Effector memory CD8-positive, alpha-beta T cell (primary cell): ENCODE measurements around the gene ARHGEF26.
"Not testable (repeated sequence)": the region's sequence is repeated elsewhere in the genome, so short reads cannot be mapped to it uniquely, and the experiment has no call there.

ENCODE experiments used
- ATAC-seq: fragments of 150-1000 bp; cut with Tn5 transposase; replicated peaks from 2 replicates; pipeline ENCODE4 v1.10.0; 2021; ENCODE audit warnings: mild to moderate bottlenecking, moderate library complexity
- DNase-seq, 3 experiments: peaks; one replicate each; pipeline ENCODE4 v3.0.0; 2021
- H3K27ac Mint-ChIP-seq, 2 donors: one replicate each; pipeline ENCODE4 v1.8.0; 2022; ENCODE audit warnings: mild to moderate bottlenecking in 2 of 2, mixed read lengths in 2 of 2, moderate library complexity in 2 of 2
- H3K27me3 Mint-ChIP-seq, 2 donors: one replicate each; pipeline ENCODE4 v1.8.0; 2022; ENCODE audit warnings: mixed read lengths in 2 of 2
- H3K36me3 Mint-ChIP-seq: one replicate; pipeline ENCODE4 v1.8.0; 2022; ENCODE audit warnings: mild to moderate bottlenecking, moderate library complexity, mixed read lengths; ENCODE audit not compliant: insufficient read depth
- H3K4me1 Mint-ChIP-seq, 2 donors: one replicate each; pipeline ENCODE4 v1.8.0; 2022; ENCODE audit warnings: low read depth in 2 of 2, mixed read lengths in 2 of 2
- H3K4me3 Mint-ChIP-seq, 2 donors: one replicate each; pipeline ENCODE4 v1.8.0; 2022; ENCODE audit warnings: mild to moderate bottlenecking in 2 of 2, mixed read lengths in 2 of 2, moderate library complexity in 2 of 2
- H3K9me3 Mint-ChIP-seq, 2 donors: one replicate each; pipeline ENCODE4 v1.8.0; 2022; ENCODE audit warnings: mixed read lengths in 2 of 2
- total RNA-seq, 9 experiments: gene quantifications; one replicate each; lab custom pipeline; 2026; lab: John Stamatoyannopoulos, UW

ARHGEF26 gene
- 0.07 to 1.3 (median 0.19) reads per million in 9 experiments for total RNA-seq

- Mint-ChIP-seq H3K27ac (no peak within 1 kb of the TSS), H3K27me3 (peaks cover 70 to 78% of the 10 kb centered on the region in 2 donors), H3K36me3 (peaks cover 4% of the 10 kb centered on the region), H3K4me3 (peak within 1 kb of the TSS; percentile 64 to 71), H3K9me3 (no peaks in the 10 kb centered on the region), H3K4me1 (peaks cover 16 to 26% of the 10 kb centered on the region in 2 donors)
- ATAC-seq (peak; percentile 80), DNase-seq (peak; percentile 6 to 29 (median 19))
Measured at GRCh38 chr3:154120961-154121700, at the start of gene ARHGEF26. Gene ARHGEF26, plus strand, starts transcription at chr3:154121390. Its CDS starts 603 bp downstream, at chr3:154121993.

GRCh38 chr3:154074966-154075365, 46.2 kb upstream of the ARHGEF26 start:
- Mint-ChIP-seq H3K27me3 (no peaks in the 10 kb centered on the region), H3K9me3 (peaks cover 0 to 2% of the 10 kb centered on the region in 2 donors), H3K36me3 (no peaks in the 10 kb centered on the region), H3K4me3 (no peak overlapping the region), H3K27ac (no peak overlapping the region), H3K4me1 (no peaks in the 10 kb centered on the region)
- no peak for ATAC-seq
- no peak for DNase-seq

GRCh38 chr3:154078672-154079071, 42.5 kb upstream of the ARHGEF26 start:
- Mint-ChIP-seq H3K27ac (no peak overlapping the region), H3K9me3 (peaks cover 0 to 2% of the 10 kb centered on the region in 2 donors), H3K36me3 (no peaks in the 10 kb centered on the region), H3K4me3 (no peak overlapping the region), H3K27me3 (no peaks in the 10 kb centered on the region), H3K4me1 (no peaks in the 10 kb centered on the region)
- ATAC-seq (no peak), DNase-seq (no peak)

GRCh38 chr3:154081305-154081704, 39.9 kb upstream of the ARHGEF26 start:
- Mint-ChIP-seq H3K4me1 (no peaks in the 10 kb centered on the region), H3K27ac (no peak overlapping the region), H3K9me3 (no peaks in the 10 kb centered on the region), H3K27me3 (no peaks in the 10 kb centered on the region), H3K36me3 (no peaks in the 10 kb centered on the region), H3K4me3 (no peak overlapping the region)
- ATAC-seq (no peak), DNase-seq (no peak)

GRCh38 chr3:154085071-154085470, 36.1 kb upstream of the ARHGEF26 start:
- Mint-ChIP-seq H3K4me1 (no peaks in the 10 kb centered on the region), H3K4me3 (no peak overlapping the region), H3K9me3 (no peaks in the 10 kb centered on the region), H3K27me3 (peaks cover 0 to 8% of the 10 kb centered on the region in 2 donors), H3K27ac (no peak overlapping the region), H3K36me3 (no peaks in the 10 kb centered on the region)
- no peak for DNase-seq
- no peak for ATAC-seq

- Mint-ChIP-seq H3K9me3 (no peaks in the 10 kb centered on the region), H3K4me1 (no peaks in the 10 kb centered on the region), H3K4me3 (no peak overlapping the region), H3K27ac (no peak overlapping the region), H3K27me3 (peaks cover 0 to 8% of the 10 kb centered on the region in 2 donors), H3K36me3 (no peaks in the 10 kb centered on the region)
- ATAC-seq (no peak), DNase-seq (no peak)
Measured at GRCh38 chr3:154085799-154086198, 35.4 kb upstream of the ARHGEF26 start.

- Mint-ChIP-seq H3K9me3 (no peaks in the 10 kb centered on the region), H3K27ac (no peak overlapping the region), H3K27me3 (peaks cover 0 to 8% of the 10 kb centered on the region in 2 donors), H3K4me3 (no peak overlapping the region), H3K36me3 (no peaks in the 10 kb centered on the region), H3K4me1 (no peaks in the 10 kb centered on the region)
- DNase-seq: no peak
- no peak for ATAC-seq
Measured at GRCh38 chr3:154086286-154086685, 34.9 kb upstream of the ARHGEF26 start.

GRCh38 chr3:154087756-154088480, 33.3 kb upstream of the ARHGEF26 start:
- H3K4me1 Mint-ChIP-seq, ATAC-seq, H3K4me3 Mint-ChIP-seq, H3K36me3 Mint-ChIP-seq, H3K27me3 Mint-ChIP-seq, H3K9me3 Mint-ChIP-seq, H3K27ac Mint-ChIP-seq, DNase-seq: not testable (repeated sequence)

- peaks cover 0 to 8% of the 10 kb centered on the region in 2 donors for H3K27me3 Mint-ChIP-seq
- H3K4me3 Mint-ChIP-seq: no peak overlapping the region
- no peak for DNase-seq
- H3K9me3 Mint-ChIP-seq: no peaks in the 10 kb centered on the region
- ATAC-seq: no peak
- no peak overlapping the region for H3K27ac Mint-ChIP-seq
- H3K36me3 Mint-ChIP-seq: no peaks in the 10 kb centered on the region
- no peaks in the 10 kb centered on the region for H3K4me1 Mint-ChIP-seq
Measured at GRCh38 chr3:154089421-154090420, 31.5 kb upstream of the ARHGEF26 start.

GRCh38 chr3:154094051-154094450, 27.1 kb upstream of the ARHGEF26 start:
- Mint-ChIP-seq H3K27ac (no peak overlapping the region), H3K4me1 (no peaks in the 10 kb centered on the region)

GRCh38 chr3:154095832-154096421, 25.3 kb upstream of the ARHGEF26 start:
- ATAC-seq (no peak), DNase-seq (no peak)
- no peak overlapping the region for H3K4me3 Mint-ChIP-seq
- no peak overlapping the region for H3K27ac Mint-ChIP-seq
- H3K4me1 Mint-ChIP-seq: no peaks in the 10 kb centered on the region
- no peaks in the 10 kb centered on the region for H3K9me3 Mint-ChIP-seq
- no peaks in the 10 kb centered on the region for H3K36me3 Mint-ChIP-seq
- no peaks in the 10 kb centered on the region for H3K27me3 Mint-ChIP-seq

More at GRCh38 chr3:154094051-154094450, 27.1 kb upstream of the ARHGEF26 start:
- no peak overlapping the region for H3K4me3 Mint-ChIP-seq
- H3K9me3 Mint-ChIP-seq: no peaks in the 10 kb centered on the region
- ATAC-seq (no peak), DNase-seq (no peak)
- no peaks in the 10 kb centered on the region for H3K27me3 Mint-ChIP-seq
- no peaks in the 10 kb centered on the region for H3K36me3 Mint-ChIP-seq

- H3K27me3 Mint-ChIP-seq: no peaks in the 10 kb centered on the region
- H3K9me3 Mint-ChIP-seq: no peaks in the 10 kb centered on the region
- DNase-seq (no peak), ATAC-seq (no peak)
- H3K4me1 Mint-ChIP-seq: no peaks in the 10 kb centered on the region
- H3K27ac Mint-ChIP-seq: no peak overlapping the region
- H3K36me3 Mint-ChIP-seq: no peaks in the 10 kb centered on the region
- H3K4me3 Mint-ChIP-seq: no peak overlapping the region
Measured at GRCh38 chr3:154098376-154098775, 22.8 kb upstream of the ARHGEF26 start.

GRCh38 chr3:154100556-154100955, 20.6 kb upstream of the ARHGEF26 start:
- DNase-seq (no peak), ATAC-seq (no peak)
- Mint-ChIP-seq H3K36me3 (no peaks in the 10 kb centered on the region), H3K9me3 (no peaks in the 10 kb centered on the region), H3K27ac (no peak overlapping the region), H3K27me3 (peaks cover 6 to 7% of the 10 kb centered on the region in 2 donors), H3K4me1 (no peaks in the 10 kb centered on the region), H3K4me3 (no peak overlapping the region)
